Body of pancreas (tissue), 4 donors: Measurements from ENCODE around the gene EMB.
"Not testable (repeated sequence)": the region's sequence is repeated elsewhere in the genome, so short reads cannot be mapped to it uniquely, and the experiment has no call there.

Experiments
- CTCF ChIP-seq, 7 experiments: fragments of 450-650 bp in 4 of 7; fragments of 200-600 bp in 3 of 7; sonication (generic) in 3 of 7; IDR thresholded peaks; one replicate each; pipeline ENCODE4 v1.5.1; 2016 to 2019; ENCODE audit warnings: antibody characterized with exemption in 7 of 7
- POLR2A ChIP-seq, 3 donors: fragments of 450-650 bp; IDR thresholded peaks; one replicate each; pipeline ENCODE4 v1.6.1; 2016; ENCODE audit warnings: antibody characterized with exemption in 3 of 3, mild to moderate bottlenecking in 2 of 3

GRCh38 chr5:50458372-50458771 lies 17.3 kb upstream of the EMB start:
- TF ChIP-seq CTCF, POLR2A (IDR thresholded peaks at IDR 0.05): not testable (repeated sequence)
